ENCODE results near the gene SCN4A. TPM values are rescaled to one million over a fixed set of nuclear protein-coding genes. Genes with fewer than 3 reads are reported as not detected.

SCN4A gene
- total RNA-seq, 1 donor from 2014 or later: 0.18 TPM

DNA sequence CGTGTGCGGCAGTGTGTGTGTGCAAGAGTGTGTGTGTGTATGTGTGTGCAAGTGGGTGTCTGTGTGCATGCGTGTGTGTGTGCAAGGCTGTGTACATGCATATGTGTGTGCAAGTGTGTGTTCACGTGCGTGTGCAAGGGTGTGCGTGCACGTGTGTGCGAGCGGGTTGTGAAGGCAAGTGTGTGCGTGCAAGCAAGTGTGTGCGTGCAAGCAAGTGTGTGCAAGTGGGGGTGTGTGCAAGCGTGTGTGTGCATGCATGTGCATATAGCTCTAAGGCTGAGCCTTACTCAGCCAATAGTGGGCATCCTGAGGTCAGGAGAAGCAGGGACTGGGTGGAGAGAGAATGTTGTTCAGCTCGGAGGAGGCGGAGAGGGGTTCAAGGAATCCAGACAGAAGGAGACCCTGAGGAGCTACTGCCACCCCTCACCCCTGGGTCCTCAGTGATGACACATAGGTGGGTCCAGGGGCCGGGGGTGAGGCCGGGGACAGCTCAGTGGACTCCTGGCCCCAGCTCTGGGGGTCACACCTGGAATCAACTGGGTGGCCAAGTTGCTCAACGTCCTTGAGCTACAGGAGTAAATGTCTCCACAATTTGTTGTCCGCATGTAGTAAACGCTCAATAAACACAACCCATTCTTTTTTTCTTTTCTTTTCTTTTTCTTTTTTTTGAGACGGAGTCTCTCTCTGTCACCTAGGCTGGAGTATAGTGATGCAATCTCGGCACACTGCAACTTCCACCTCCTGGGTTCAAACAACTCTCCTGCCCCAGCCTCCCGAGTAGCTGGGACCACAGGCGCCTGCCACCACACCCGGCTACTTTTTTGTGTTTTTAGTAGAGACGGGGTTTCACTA lies 27.2 kb upstream of the SCN4A start:
- H3K36me3 ChIP-seq: peaks cover 18% of the 10 kb centered on the region
- H3K9me3 ChIP-seq: no peaks in the 10 kb centered on the region
- peaks cover 37% of the 10 kb centered on the region for H3K4me1 ChIP-seq
- ATAC-seq (no peak), DNase-seq (no peak)
- H3K27ac ChIP-seq: no peak overlapping the region
- H3K4me3 ChIP-seq: no peak overlapping the region
- TF ChIP-seq, protein P1, sequence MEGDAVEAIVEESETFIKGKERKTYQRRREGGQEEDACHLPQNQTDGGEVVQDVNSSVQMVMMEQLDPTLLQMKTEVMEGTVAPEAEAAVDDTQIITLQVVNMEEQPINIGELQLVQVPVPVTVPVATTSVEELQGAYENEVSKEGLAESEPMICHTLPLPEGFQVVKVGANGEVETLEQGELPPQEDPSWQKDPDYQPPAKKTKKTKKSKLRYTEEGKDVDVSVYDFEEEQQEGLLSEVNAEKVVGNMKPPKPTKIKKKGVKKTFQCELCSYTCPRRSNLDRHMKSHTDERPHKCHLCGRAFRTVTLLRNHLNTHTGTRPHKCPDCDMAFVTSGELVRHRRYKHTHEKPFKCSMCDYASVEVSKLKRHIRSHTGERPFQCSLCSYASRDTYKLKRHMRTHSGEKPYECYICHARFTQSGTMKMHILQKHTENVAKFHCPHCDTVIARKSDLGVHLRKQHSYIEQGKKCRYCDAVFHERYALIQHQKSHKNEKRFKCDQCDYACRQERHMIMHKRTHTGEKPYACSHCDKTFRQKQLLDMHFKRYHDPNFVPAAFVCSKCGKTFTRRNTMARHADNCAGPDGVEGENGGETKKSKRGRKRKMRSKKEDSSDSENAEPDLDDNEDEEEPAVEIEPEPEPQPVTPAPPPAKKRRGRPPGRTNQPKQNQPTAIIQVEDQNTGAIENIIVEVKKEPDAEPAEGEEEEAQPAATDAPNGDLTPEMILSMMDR (IDR thresholded peaks at IDR 0.05): no peak
- intact Hi-C loops (cut with DNase I): no loop called here
- H3K27me3 ChIP-seq (ENCODE audit: low read depth): peaks cover 15% of the 10 kb centered on the region

GRCh38 chr17:63998721-63999679 lies 26.3 kb upstream of the SCN4A start:
- H3K4me3 ChIP-seq: peak overlapping the region; percentile 73
- no peaks in the 10 kb centered on the region for H3K9me3 ChIP-seq
- H3K4me1 ChIP-seq: peaks cover 31% of the 10 kb centered on the region
- intact Hi-C loops (cut with DNase I): no loop called here
- H3K27ac ChIP-seq: no peak overlapping the region
- peaks cover 15% of the 10 kb centered on the region for H3K27me3 ChIP-seq (ENCODE audit: low read depth)
- DNase-seq: peak; percentile 47
- no peak for ATAC-seq
- peaks cover 11% of the 10 kb centered on the region for H3K36me3 ChIP-seq
- TF ChIP-seq, protein P1 (IDR thresholded peaks at IDR 0.05): no peak

DNA sequence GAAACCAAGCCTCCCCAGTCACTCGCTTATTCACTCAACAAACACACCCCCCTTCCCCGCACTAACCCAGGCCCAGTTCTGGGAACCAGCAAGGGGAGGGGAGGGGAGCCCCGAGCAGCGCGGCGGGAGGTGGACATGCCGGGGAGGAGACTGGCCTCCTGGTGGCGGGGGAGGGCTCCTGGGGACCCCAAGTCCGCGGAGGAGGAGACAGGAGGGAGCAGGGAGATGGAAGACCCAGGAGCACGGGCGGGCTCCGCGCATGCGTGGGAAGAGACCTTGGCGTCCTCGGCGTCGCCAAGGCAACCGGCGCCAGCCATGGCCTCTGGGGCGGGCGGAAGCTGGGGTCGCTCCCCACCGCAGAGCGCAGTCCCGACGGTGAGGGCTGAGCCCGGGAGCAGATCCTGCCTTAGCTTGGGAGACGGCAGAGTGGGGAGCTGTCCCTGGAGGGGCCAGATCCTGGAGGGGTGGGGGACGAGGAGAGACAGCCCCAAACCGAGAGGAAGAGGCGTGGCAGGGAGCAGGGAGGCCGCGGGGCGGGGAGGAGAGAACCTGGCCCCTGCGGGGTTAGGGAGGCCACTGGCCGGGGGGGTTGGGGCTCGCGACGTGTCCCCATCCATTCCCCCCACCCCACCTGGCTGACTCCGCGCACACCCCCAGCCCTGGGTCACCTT lies 25.5 kb upstream of the SCN4A start, which contains the start of gene PRR29:
PRR29 (plus strand) TSS at position 302 of the 671 bp plus-strand sequence; CDS start at position 316, 14 bp downstream.
- Histone ChIP-seq H3K27me3 (ENCODE audit: low read depth) (peaks cover 15% of the 10 kb centered on the region), H3K9me3 (no peaks in the 10 kb centered on the region), H3K36me3 (peaks cover 5% of the 10 kb centered on the region), H3K27ac (peak within 1 kb of the TSS; percentile 49), H3K4me3 (peak within 1 kb of the TSS; percentile 73), H3K4me1 (peaks cover 31% of the 10 kb centered on the region)
- TF ChIP-seq, protein P1 (IDR thresholded peaks at IDR 0.05): no peak
- ATAC-seq: peak; percentile 74 to 81
- DNase-seq: peak; percentile 84
- intact Hi-C loops (cut with DNase I): no loop called here

- peak overlapping the region; percentile 73 for H3K4me3 ChIP-seq
- DNase-seq (peak; percentile 39), ATAC-seq (peak in 1 of 2 donors; percentile 14)
- H3K9me3 ChIP-seq: no peaks in the 10 kb centered on the region
- intact Hi-C loops (cut with DNase I): no loop called here
- H3K36me3 ChIP-seq: no peaks in the 10 kb centered on the region
- peak overlapping the region; percentile 49 for H3K27ac ChIP-seq
- H3K27me3 ChIP-seq (ENCODE audit: low read depth): peaks cover 15% of the 10 kb centered on the region
- TF ChIP-seq, protein P1 (IDR thresholded peaks at IDR 0.05): no peak
- H3K4me1 ChIP-seq: peaks cover 31% of the 10 kb centered on the region
Observed at GRCh38 chr17:63997341-63998048, 24.8 kb upstream of the SCN4A start.

Data from lower lobe of right lung (tissue), 2 donors.